Fibroblast of the conjunctiva (primary cell): Measurements from ENCODE around the gene LRRC7.
"Not testable (repeated sequence)": the region's sequence is repeated elsewhere in the genome, so short reads cannot be mapped to it uniquely, and the experiment has no call there.

Source experiments
- DNase-seq: peaks from one replicate; pipeline ENCODE4 v3.0.0-alpha.2; 2010; ENCODE audit warnings: low read depth

LRRC7 gene

DNA sequence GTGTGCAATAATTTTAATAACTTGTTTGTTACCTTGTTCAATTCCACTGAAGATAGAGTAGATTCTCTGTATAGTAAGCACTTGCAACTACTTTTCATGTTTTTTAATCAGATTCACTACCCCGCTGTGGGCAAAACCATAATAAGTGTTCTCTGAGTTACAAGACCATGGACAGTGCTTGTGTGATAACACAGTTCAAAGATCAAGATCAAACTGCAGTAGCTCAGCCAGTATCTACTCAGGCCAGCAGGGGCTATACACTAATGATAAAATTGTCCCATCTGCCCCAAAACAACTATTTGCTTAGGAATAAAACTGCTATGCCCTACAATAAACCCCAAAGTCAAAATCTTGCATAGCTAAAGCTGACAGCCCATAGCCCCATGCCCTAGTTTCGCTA is 129.6 kb downstream of the LRRC7 start:
- no peak for DNase-seq

- no peak for DNase-seq
Observed at GRCh38 chr1:69700770-69701169, 133.0 kb downstream of the LRRC7 start.

GRCh38 chr1:69702085-69702484 is 134.4 kb downstream of the LRRC7 start:
- no peak for DNase-seq

DNA sequence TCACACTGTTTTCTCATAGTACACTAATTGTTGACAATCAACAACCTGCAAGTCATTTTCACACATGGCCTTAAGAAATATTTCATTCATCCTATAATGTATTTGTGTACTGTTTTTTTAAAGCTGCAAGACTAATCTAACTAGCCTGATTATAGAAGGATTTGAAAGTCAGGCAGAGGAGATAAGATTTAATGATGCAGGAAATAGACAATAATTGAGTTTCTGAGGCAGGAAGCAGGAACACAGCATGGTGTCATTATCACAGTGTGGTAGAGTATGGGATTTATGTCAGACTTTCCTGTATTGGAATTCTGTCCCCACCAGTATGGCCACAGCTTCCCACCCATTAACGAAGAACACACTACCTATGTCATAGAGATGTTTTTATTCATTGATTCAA is 138.8 kb downstream of the LRRC7 start:
- DNase-seq, result no peak

- DNase-seq, result no peak
Observed at GRCh38 chr1:69707103-69707502, 139.4 kb downstream of the LRRC7 start.

GRCh38 chr1:69710484-69711189 is 142.9 kb downstream of the LRRC7 start:
- DNase-seq, result no peak

GRCh38 chr1:69711190-69711930 is 143.6 kb downstream of the LRRC7 start:
- no peak for DNase-seq

DNA sequence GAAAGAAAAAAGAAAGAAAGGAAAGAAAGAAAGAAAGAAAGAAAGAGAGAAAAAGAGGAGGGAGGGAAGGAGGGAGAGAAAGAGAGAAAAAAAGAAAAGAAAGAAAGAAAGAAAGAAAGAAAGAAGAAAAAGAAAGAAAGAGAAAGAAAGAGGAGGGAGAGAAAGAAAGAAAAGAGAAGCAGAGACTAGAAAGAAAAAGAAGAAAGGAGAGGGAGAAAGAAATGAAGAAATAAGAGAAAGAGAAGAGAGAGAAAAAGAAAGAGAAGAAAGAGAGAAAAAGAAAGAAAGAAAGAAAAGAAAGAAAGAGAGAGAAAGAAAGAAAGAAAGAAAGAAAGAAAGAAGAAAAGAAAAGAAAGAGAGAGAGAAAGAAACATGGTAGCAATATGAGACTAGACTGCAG is 150.1 kb downstream of the LRRC7 start:
- DNase-seq, result not testable (repeated sequence)

DNA sequence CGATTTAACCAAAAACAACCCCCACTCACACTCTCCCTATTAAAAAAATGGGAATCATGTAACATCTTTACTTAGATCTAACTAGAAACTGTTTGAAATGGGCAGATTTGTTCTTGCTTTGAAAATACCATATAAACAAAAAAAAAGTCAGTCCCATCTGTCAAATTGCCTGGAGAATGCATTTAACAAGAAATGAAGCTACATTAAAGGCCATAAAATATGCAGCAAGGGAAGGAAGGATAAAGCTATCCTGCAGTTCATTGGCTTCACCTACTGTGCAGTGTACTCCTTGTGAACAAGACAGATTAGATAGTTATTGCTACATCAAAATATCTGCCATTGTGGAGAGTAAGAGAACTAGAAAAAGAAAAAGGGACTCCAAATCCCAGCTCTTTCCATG is 160.5 kb downstream of the LRRC7 start:
- DNase-seq, result no peak

DNA sequence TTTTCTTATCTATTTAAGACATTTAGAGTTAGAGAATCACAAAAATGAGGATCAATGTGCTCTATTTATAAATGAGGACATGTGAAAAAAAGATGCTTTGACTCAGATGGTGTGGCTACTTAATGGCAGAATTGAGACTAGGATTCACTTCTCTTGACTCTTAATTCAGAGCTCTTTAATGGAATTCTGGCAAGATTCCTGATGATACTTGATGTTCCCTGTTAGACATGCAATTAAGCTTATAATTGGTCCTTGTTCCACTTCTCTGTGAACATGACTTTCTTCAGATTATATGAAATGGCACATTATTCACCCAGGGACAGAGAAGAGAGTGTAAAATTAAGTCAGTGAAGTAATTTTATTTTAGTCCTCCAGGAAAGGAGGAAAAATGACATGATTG is 165.3 kb downstream of the LRRC7 start:
- no peak for DNase-seq

GRCh38 chr1:69737527-69738185 is 169.9 kb downstream of the LRRC7 start:
- peak; percentile 64 for DNase-seq

GRCh38 chr1:69738458-69739250 is 170.9 kb downstream of the LRRC7 start:
- no peak for DNase-seq

DNA sequence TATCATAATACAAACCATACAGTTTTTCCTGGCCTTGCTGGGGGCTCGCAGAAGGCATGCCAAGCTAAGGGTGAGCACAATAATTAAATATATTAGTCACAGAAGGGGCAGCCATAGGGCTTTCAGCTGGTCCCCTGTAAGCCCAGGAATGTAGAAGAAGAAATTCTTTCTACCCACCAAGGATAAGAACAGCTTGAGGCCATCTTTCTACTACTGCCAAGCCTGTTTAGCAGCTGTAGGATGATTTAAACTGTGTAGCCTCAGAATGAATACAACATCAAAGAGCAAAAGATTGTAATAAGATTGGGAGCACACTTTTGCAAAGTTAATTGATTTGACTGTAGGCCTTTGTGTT is 171.5 kb downstream of the LRRC7 start:
- no peak for DNase-seq

GRCh38 chr1:69743146-69743545 is 175.4 kb downstream of the LRRC7 start:
- no peak for DNase-seq

DNA sequence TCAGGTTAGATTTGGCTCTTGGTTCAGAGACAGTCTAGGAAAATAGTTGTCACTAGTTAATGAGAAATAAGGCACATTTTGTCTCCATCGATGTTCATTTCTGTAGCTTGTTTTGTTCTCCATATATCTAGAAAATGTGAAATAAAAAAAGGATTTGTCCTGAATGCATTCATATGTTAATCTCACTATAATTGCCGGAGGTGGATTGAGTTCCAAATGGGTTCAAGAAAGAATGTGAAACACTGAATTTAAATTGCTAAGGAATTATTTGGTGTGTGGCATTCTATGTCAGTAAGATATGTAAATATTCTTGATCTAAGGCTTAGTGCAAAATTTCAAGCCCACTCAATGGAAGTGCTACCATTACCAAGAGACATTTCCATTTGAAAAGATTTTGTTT is 176.7 kb downstream of the LRRC7 start:
- no peak for DNase-seq

DNA sequence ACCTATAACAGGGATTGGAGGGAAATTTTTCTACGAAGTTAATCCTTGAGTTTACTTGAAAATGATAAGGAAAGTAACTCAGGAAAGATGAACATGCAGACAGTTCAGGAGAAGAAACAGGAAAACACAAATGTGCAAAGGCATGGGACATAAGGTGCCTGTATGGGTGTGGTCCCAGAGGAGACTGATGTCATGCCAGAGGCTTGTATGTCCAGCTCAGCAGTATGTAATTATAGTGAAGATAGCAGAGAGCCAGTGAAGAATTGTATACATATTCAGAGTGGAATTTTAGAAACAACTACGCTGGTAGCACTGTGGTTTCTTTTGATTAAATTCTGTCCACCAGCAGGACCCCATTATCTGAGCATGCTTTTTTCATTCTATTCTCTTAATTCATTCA is 179.5 kb downstream of the LRRC7 start:
- no peak for DNase-seq

DNA sequence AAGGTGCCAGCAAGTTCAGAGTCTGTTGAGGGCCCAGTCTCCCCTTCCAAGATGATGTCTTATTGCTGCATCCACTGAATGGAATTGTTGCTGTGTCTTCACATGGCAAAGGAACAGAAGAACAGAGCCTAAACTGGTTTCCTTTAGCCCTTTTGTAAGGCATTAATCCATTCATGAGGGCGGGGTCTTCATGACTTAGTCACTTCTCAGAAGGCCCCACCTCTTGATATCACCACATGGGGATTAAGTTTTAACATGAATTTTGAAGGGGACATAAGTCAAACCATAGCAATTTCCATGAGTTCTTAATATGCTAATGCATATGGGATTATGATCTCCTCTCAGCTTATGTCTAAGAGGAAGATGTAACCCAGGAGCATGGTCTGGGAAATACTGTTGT is 182.9 kb downstream of the LRRC7 start:
- DNase-seq, result no peak

GRCh38 chr1:69752831-69753230 is 185.1 kb downstream of the LRRC7 start:
- no peak for DNase-seq

- DNase-seq, result no peak
Observed at GRCh38 chr1:69754521-69754920, 186.8 kb downstream of the LRRC7 start.

DNA sequence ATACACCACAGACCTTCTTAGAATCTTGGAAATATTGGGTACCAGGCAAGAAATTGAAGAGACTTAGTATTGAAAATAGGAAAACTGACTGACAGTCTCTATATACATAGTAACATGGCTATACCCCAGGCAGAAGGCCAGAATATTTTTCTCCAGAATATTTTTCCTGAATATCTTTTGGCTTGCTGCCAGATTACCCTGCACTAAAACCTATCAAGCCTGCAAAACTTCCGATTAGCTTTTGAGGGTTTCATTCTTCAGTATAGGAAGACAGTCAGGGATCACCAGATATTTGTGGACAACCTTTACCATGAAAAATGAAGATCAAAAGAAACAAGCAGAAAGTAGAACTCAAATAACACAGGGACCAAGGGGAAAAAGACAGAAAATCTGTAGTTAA is 187.9 kb downstream of the LRRC7 start:
- DNase-seq, result no peak

GRCh38 chr1:69765951-69766350 is 198.2 kb downstream of the LRRC7 start:
- no peak for DNase-seq

- no peak for DNase-seq
Observed at GRCh38 chr1:69766431-69767180, 198.9 kb downstream of the LRRC7 start.
